CD4-positive, alpha-beta T cell (primary cell): ENCODE data around the gene CDH22. TPM values are rescaled to one million over a fixed set of nuclear protein-coding genes. Genes with fewer than 3 reads are reported as not detected.

Source experiments
- ATAC-seq: fragments of 200-7000 bp; cut with Tn5 transposase; one replicate; pipeline ENCODE4 v1.10.0; 2022; ENCODE audit warnings: mild to moderate bottlenecking; ENCODE audit not compliant: poor library complexity
- CTCF ChIA-PET: fragments of 350-600 bp; sonication (Branson Sonifier 250); formaldehyde crosslinking; loops from one replicate; lab custom pipeline; 2021; ENCODE audit warnings: antibody characterized with exemption, inconsistent platforms; lab: Charles Lee
- POLR2A ChIA-PET: fragments of 350-600 bp; sonication (Branson Sonifier 250); formaldehyde crosslinking; loops from one replicate; lab custom pipeline; 2021; ENCODE audit warnings: antibody characterized with exemption, inconsistent platforms; lab: Charles Lee
- DNase-seq, 14 experiments: peaks; one replicate each; pipeline ENCODE4 v3.0.0-alpha.2; 2013 to 2020; ENCODE audit warnings: mixed read lengths in 2 of 14
- H3K27ac ChIP-seq, 2 donors: one replicate each; pipeline versions ENCODE4 v1.5.1 to v1.7.0; 2013; ENCODE audit warnings: low read length in 2 of 2, low read depth in 1 of 2, mild to moderate bottlenecking in 1 of 2
- H3K27me3 ChIP-seq, 2 experiments: 1 replicate in 1 of 2; 2 replicates in 1 of 2; pipeline versions ENCODE4 v1.6.1 to v1.7.0; 2013; ENCODE audit warnings: low read length in 2 of 2, control low read depth in 1 of 2, mild to moderate bottlenecking in 1 of 2, moderate library complexity in 1 of 2; ENCODE audit not compliant: insufficient read depth in 2 of 2, control insufficient read depth in 1 of 2
- H3K36me3 ChIP-seq: one replicate; pipeline ENCODE4 v1.6.1; 2013; ENCODE audit warnings: low read length, control low read depth; ENCODE audit not compliant: insufficient read depth
- H3K4me1 ChIP-seq: one replicate; pipeline ENCODE4 v1.6.1; 2013; ENCODE audit warnings: low read length, control low read depth; ENCODE audit not compliant: insufficient read depth
- H3K4me3 ChIP-seq: one replicate; pipeline ENCODE4 v1.5.1; 2013; ENCODE audit warnings: mild to moderate bottlenecking, low read length, moderate library complexity
- H3K9me3 ChIP-seq, 2 experiments: 1 replicate in 1 of 2; 2 replicates in 1 of 2; pipeline versions ENCODE4 v1.6.1 to v1.7.0; 2013; ENCODE audit warnings: low read length in 2 of 2, mild to moderate bottlenecking in 2 of 2, control low read depth in 1 of 2, moderate library complexity in 1 of 2; ENCODE audit not compliant: control insufficient read depth in 1 of 2, insufficient read depth in 1 of 2
- H3K27ac Mint-ChIP-seq: one replicate; pipeline ENCODE4 v1.8.0; 2020; ENCODE audit warnings: mixed read lengths
- H3K27me3 Mint-ChIP-seq: one replicate; pipeline ENCODE4 v1.8.0; 2021; ENCODE audit warnings: mixed read lengths
- H3K36me3 Mint-ChIP-seq: one replicate; pipeline ENCODE4 v1.8.0; 2021; ENCODE audit warnings: low read depth, mixed read lengths
- H3K4me1 Mint-ChIP-seq: one replicate; pipeline ENCODE4 v1.8.0; 2021; ENCODE audit warnings: low read depth, mixed read lengths
- H3K4me3 Mint-ChIP-seq: one replicate; pipeline ENCODE4 v1.8.0; 2020; ENCODE audit warnings: mild to moderate bottlenecking, mixed read lengths
- H3K9me3 Mint-ChIP-seq: one replicate; pipeline ENCODE4 v1.8.0; 2020; ENCODE audit warnings: mixed read lengths
- CTCF ChIP-seq: fragments of 200-600 bp; IDR thresholded peaks from one replicate; pipeline ENCODE4 v1.8.0; 2022; ENCODE audit warnings: antibody characterized with exemption, mild to moderate bottlenecking
- intact Hi-C, 2 experiments: fragments of 100-400 bp; cut with DNase I in 1 of 2; cut with micrococcal nuclease in 1 of 2; formaldehyde crosslinking; loops; one replicate each; pipeline versions ENCODE4 v1.15.1 to v1.9.0; 2023 to 2025; cut with DNase I, micrococcal nuclease
- total RNA-seq, 174 experiments: library from RNA in 2 of 174; stranded (reverse) in 2 of 174; gene quantifications; one replicate each; pipeline ENCODE4 v1.2.3 and lab custom pipeline; 2021 to 2026

The CDH22 gene
- total RNA-seq, 2 experiments from 2014 or later, result not detected

- DNase-seq (no peak), ATAC-seq (no peak)
- intact Hi-C loops, result no loop called here
- ChIA-PET CTCF (no interaction called here), POLR2A (interaction anchor here (1.0 kb wide), 1 partner anchor 9 kb away, joined by 3 read pairs; no protein-coding TSS in a partner anchor)
- Histone ChIP-seq H3K27me3 (peaks cover 5 to 15% of the 10 kb centered on the region in 2 experiments), H3K36me3 (no peaks in the 10 kb centered on the region), H3K27ac (no peak overlapping the region), H3K9me3 (no peaks in the 10 kb centered on the region), H3K4me3 (no peak overlapping the region), H3K4me1 (no peaks in the 10 kb centered on the region)
- no peak overlapping the region for H3K4me3 Mint-ChIP-seq
- no peak overlapping the region for H3K27ac Mint-ChIP-seq
- H3K4me1 Mint-ChIP-seq, result no peaks in the 10 kb centered on the region
- H3K9me3 Mint-ChIP-seq, result no peaks in the 10 kb centered on the region
- no peaks in the 10 kb centered on the region for H3K36me3 Mint-ChIP-seq
- H3K27me3 Mint-ChIP-seq, result peaks cover 61% of the 10 kb centered on the region
- TF ChIP-seq CTCF, result no peak
Observed at GRCh38 chr20:46167080-46167479, 141.2 kb downstream of the CDH22 start.

- no peaks in the 10 kb centered on the region for H3K9me3 Mint-ChIP-seq
- H3K9me3 ChIP-seq, result no peaks in the 10 kb centered on the region
- no peak overlapping the region for H3K27ac ChIP-seq
- DNase-seq, result no peak
- POLR2A ChIA-PET, result no interaction called here
- no peaks in the 10 kb centered on the region for H3K4me1 Mint-ChIP-seq
- no peak for TF ChIP-seq CTCF
- H3K4me1 ChIP-seq, result no peaks in the 10 kb centered on the region
- peaks cover 56% of the 10 kb centered on the region for H3K27me3 Mint-ChIP-seq
- H3K4me3 Mint-ChIP-seq, result no peak overlapping the region
- intact Hi-C loops, result no loop called here
- no peaks in the 10 kb centered on the region for H3K36me3 Mint-ChIP-seq
- no peak overlapping the region for H3K27ac Mint-ChIP-seq
- H3K27me3 ChIP-seq, result peaks cover 5% of the 10 kb centered on the region in 2 experiments
- ATAC-seq, result no peak
- H3K36me3 ChIP-seq, result no peaks in the 10 kb centered on the region
- CTCF ChIA-PET, result no interaction called here
- H3K4me3 ChIP-seq, result no peak overlapping the region
Observed at GRCh38 chr20:46164254-46164653, 144.0 kb downstream of the CDH22 start.

- H3K4me3 ChIP-seq, result no peak overlapping the region
- ATAC-seq, result no peak
- peaks cover 52% of the 10 kb centered on the region for H3K27me3 Mint-ChIP-seq
- H3K27ac Mint-ChIP-seq, result no peak overlapping the region
- no peaks in the 10 kb centered on the region for H3K36me3 Mint-ChIP-seq
- no peaks in the 10 kb centered on the region for H3K9me3 Mint-ChIP-seq
- H3K27ac ChIP-seq, result no peak overlapping the region
- H3K27me3 ChIP-seq, result peaks cover 2 to 5% of the 10 kb centered on the region in 2 experiments
- no peaks in the 10 kb centered on the region for H3K36me3 ChIP-seq
- no peaks in the 10 kb centered on the region for H3K4me1 Mint-ChIP-seq
- ChIA-PET POLR2A (no interaction called here), CTCF (no interaction called here)
- no peak for DNase-seq
- no peaks in the 10 kb centered on the region for H3K9me3 ChIP-seq
- no peaks in the 10 kb centered on the region for H3K4me1 ChIP-seq
- intact Hi-C loops, result no loop called here
- TF ChIP-seq CTCF, result no peak
- H3K4me3 Mint-ChIP-seq, result no peak overlapping the region
Observed at GRCh38 chr20:46161921-46162320, 146.4 kb downstream of the CDH22 start.
